HCT116 (cell line): ENCODE data around the gene ACOT9.

Experiments used
- ATF3 ChIP-seq: IDR thresholded peaks from 2 replicates; pipeline ENCODE4 v1.6.1; 2012
- CTCF ChIP-seq, 3 experiments: fragments of 200-600 bp in 1 of 3; sonication (generic) in 1 of 3; IDR thresholded peaks in 2 of 3; conservative IDR thresholded peaks in 1 of 3; 2 replicates each; pipeline ENCODE4 v1.5.1; 2012 to 2017; ENCODE audit warnings: low read depth in 2 of 3, low read length in 2 of 3, antibody characterized with exemption in 1 of 3, borderline replicate concordance in 1 of 3, control low read depth in 1 of 3, mild to moderate bottlenecking in 1 of 3, mixed read lengths in 1 of 3, mixed run types in 1 of 3, moderate library complexity in 1 of 3; ENCODE audit not compliant: insufficient read depth in 1 of 3
- JUND ChIP-seq: IDR thresholded peaks from 2 replicates; pipeline ENCODE4 v1.6.1; 2012
- MAX ChIP-seq: IDR thresholded peaks from 2 replicates; pipeline ENCODE4 v1.6.1; 2012
- POLR2A ChIP-seq: IDR thresholded peaks from 2 replicates; pipeline ENCODE4 v1.7.0; 2011; ENCODE audit warnings: borderline replicate concordance; ENCODE audit not compliant: insufficient read depth, insufficient read length; ENCODE audit errors: extremely low read depth
- POLR2AphosphoS5 ChIP-seq: IDR thresholded peaks from 2 replicates; pipeline ENCODE4 v1.6.1; 2011; ENCODE audit warnings: mild to moderate bottlenecking, low read depth, low read length, moderate library complexity
- RAD21 ChIP-seq: IDR thresholded peaks from 2 replicates; pipeline ENCODE4 v1.6.1; 2012; ENCODE audit warnings: low read depth, mild to moderate bottlenecking
- REST ChIP-seq: IDR thresholded peaks from 2 replicates; pipeline ENCODE4 v1.6.1; 2012; ENCODE audit warnings: low read depth
- ZNF274 ChIP-seq: fragments of 200-500 bp; sonication (Bioruptor generic); IDR thresholded peaks from 2 replicates; pipeline ENCODE4 v1.6.1; 2014; ENCODE audit warnings: mild to moderate bottlenecking, low read depth, low read length, inconsistent platforms

GRCh38 chrX:23659339-23659738 lies 83.7 kb downstream of the ACOT9 start:
- TF ChIP-seq CTCF (IDR thresholded peaks at IDR 0.05 in 2 of 3, conservative IDR thresholded peaks at IDR 0.05 in 1 of 3; ENCODE audit: borderline replicate concordance in 1 of 3, insufficient read depth in 1 of 3, low read depth in 2 of 3, low read length in 2 of 3), result no peak
- TF ChIP-seq JUND, result no peak
- no peak for TF ChIP-seq MAX
- TF ChIP-seq RAD21, result no peak
- no peak for TF ChIP-seq POLR2A
- no peak for TF ChIP-seq REST
- no peak for TF ChIP-seq ATF3
- no peak for TF ChIP-seq POLR2AphosphoS5
- no peak for TF ChIP-seq ZNF274
